Measurements from ENCODE around the gene HAGHL.

DNA sequence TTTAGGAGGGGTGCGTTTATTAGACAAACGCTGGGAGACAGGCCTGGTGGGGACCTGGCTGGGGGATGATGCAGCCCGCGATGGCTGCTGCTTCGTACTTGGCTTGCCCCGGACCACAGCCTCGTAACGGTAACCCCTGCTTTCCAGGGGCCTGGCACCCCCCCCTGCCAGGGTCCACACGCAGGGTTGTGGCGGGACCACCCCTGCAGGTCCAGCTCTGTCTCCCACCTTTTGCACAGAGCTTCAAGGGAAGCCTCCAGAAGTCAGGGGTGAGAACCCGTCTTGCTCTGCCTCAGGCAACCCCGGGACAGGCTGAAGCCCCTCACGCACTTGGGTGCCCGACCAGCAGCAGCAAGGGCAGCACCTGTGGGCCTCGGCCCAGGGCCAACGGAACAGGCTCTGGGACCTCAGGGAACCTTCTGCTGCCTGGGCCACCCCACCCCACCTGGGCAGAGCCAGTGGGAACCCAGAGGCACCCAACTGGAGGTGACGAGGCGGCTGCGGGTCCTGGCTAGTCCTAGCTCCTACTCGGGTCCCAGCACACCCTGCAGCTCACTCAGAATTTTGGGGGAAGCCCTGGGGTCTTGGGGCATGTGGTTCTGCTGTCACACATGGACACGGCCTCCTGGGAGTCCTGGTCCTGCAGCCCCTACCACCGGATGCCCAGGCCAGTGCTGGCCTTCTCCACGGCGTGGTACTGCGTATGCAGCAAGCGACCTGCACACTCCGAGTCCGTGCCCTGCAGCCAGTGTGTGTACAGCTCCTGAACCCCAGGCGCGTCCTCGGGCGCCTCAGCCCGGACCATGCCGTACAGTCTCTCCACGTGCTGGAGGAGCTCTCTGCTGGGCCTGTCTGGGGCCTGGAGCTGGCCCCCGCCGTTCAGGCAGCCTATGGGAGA is 3.1 kb downstream of the HAGHL start:
- TF ChIP-seq, protein P1, sequence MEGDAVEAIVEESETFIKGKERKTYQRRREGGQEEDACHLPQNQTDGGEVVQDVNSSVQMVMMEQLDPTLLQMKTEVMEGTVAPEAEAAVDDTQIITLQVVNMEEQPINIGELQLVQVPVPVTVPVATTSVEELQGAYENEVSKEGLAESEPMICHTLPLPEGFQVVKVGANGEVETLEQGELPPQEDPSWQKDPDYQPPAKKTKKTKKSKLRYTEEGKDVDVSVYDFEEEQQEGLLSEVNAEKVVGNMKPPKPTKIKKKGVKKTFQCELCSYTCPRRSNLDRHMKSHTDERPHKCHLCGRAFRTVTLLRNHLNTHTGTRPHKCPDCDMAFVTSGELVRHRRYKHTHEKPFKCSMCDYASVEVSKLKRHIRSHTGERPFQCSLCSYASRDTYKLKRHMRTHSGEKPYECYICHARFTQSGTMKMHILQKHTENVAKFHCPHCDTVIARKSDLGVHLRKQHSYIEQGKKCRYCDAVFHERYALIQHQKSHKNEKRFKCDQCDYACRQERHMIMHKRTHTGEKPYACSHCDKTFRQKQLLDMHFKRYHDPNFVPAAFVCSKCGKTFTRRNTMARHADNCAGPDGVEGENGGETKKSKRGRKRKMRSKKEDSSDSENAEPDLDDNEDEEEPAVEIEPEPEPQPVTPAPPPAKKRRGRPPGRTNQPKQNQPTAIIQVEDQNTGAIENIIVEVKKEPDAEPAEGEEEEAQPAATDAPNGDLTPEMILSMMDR (IDR thresholded peaks at IDR 0.05) = no peak
- TF ChIP-seq POLR2A (IDR thresholded peaks at IDR 0.05) (no peak), EP300 (IDR thresholded peaks at IDR 0.05) (no peak), POLR2AphosphoS5 (IDR thresholded peaks at IDR 0.05) (no peak)
